Occipital lobe (tissue), 2 donors: ENCODE data around the gene MAN1A2. TPM values are rescaled to one million over a fixed set of nuclear protein-coding genes. Genes with fewer than 3 reads are reported as not detected.
"Not testable (repeated sequence)": the region's sequence is repeated elsewhere in the genome, so short reads cannot be mapped to it uniquely, and the experiment has no call there.

Source experiments
- DNase-seq: peaks from one replicate; lab custom pipeline; 2025; lab: John Stamatoyannopoulos, UW
- total RNA-seq: library from RNA; depleted of rRNA; stranded (reverse); fragments of >200 nt; gene quantifications from one replicate; pipeline ENCODE4 v1.2.3, GENCODE V29; 2014

MAN1A2 gene
- 127 TPM for total RNA-seq

- peak; percentile 75 for DNase-seq
Measured at GRCh38 chr1:117367046-117368025, at the start of gene MAN1A2. MAN1A2 (plus strand) TSS chr1:117367449; CDS start chr1:117368184, 735 bp downstream.

GRCh38 chr1:117318011-117318410, 49.2 kb upstream of the MAN1A2 start:
- DNase-seq: no peak

GRCh38 chr1:117318426-117318825, 48.8 kb upstream of the MAN1A2 start:
- DNase-seq: no peak

- no peak for DNase-seq
Measured at GRCh38 chr1:117320515-117320914, 46.7 kb upstream of the MAN1A2 start.

GRCh38 chr1:117321680-117322609, 45.3 kb upstream of the MAN1A2 start:
- DNase-seq: no peak

- DNase-seq: no peak
Measured at GRCh38 chr1:117324357-117324756, 42.9 kb upstream of the MAN1A2 start.

GRCh38 chr1:117326035-117326434, 41.2 kb upstream of the MAN1A2 start:
- DNase-seq: not testable (repeated sequence)

- no peak for DNase-seq
Measured at GRCh38 chr1:117327011-117327410, 40.2 kb upstream of the MAN1A2 start.

GRCh38 chr1:117335376-117336086, 31.7 kb upstream of the MAN1A2 start:
- DNase-seq: no peak

- no peak for DNase-seq
Measured at GRCh38 chr1:117336088-117336817, 31.0 kb upstream of the MAN1A2 start.

GRCh38 chr1:117339866-117340700, 27.2 kb upstream of the MAN1A2 start:
- peak; percentile 4 for DNase-seq

- no peak for DNase-seq
Measured at GRCh38 chr1:117341123-117341522, 26.1 kb upstream of the MAN1A2 start.

- DNase-seq: no peak
Measured at GRCh38 chr1:117342397-117342796, 24.9 kb upstream of the MAN1A2 start.

GRCh38 chr1:117346206-117346928, 20.9 kb upstream of the MAN1A2 start:
- DNase-seq: no peak

- no peak for DNase-seq
Measured at GRCh38 chr1:117347907-117348306, 19.3 kb upstream of the MAN1A2 start.

GRCh38 chr1:117352695-117353094, 14.6 kb upstream of the MAN1A2 start:
- not testable (repeated sequence) for DNase-seq

GRCh38 chr1:117357833-117358603, 9.2 kb upstream of the MAN1A2 start:
- DNase-seq: not testable (repeated sequence)

GRCh38 chr1:117358604-117358887, 8.7 kb upstream of the MAN1A2 start:
- not testable (repeated sequence) for DNase-seq
